ENCODE results near the gene ST6GALNAC3.

DNA sequence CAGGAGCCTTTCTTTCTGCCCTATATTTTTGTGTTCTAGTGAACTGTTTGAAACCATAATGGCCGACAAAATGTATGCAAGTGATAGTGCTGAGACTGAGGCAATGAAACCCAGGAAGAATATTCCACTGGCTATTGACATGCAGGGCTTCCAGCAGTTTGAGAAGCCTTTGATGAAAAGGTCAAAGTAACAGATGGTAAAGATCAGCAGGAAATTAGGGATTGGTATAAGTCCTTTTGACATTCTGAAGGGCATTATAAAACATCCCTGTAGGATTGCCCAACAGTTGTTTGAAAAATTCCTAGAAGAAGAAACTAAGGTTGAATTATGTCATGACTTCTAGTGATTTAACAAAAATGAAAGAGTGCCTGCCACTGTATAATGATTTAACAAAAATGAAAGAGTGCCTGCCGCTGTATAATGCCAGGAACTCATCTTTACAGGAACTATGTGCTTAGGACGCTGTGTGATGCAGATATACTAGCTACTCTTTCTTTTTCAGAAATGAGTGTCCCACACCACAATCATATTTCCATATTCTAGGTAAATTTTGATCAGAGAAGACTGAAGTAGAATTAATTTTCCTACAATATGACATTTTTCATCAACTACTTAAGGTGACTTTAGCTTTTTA, 508.8 kb downstream of the ST6GALNAC3 start:
- no peak for TF ChIP-seq POLR2A (IDR thresholded peaks at IDR 0.05; ENCODE audit: low read depth, low read length)
- no peak for TF ChIP-seq POLR2AphosphoS5 (IDR thresholded peaks at IDR 0.05; ENCODE audit: low read depth, low read length)
- no peak for TF ChIP-seq TAF1 (IDR thresholded peaks at IDR 0.05; ENCODE audit: borderline replicate concordance, low read depth, low read length)
